Activated T-helper 17 cell treated with anti-CD3 and anti-CD28 coated beads, Interleukin-2, amount 50 U/mL, for 72 hours (primary cell): ENCODE measurements around the gene SENP7. TPM values are rescaled to one million over a fixed set of nuclear protein-coding genes. Genes with fewer than 3 reads are reported as not detected.
A peak's percentile ranks its signal among the peaks of the same experiment; 100 is the strongest.
"Not testable (repeated sequence)": the region's sequence is repeated elsewhere in the genome, so short reads cannot be mapped to it uniquely, and the experiment has no call there.

Experiments used
- ATAC-seq: fragments of 150-1000 bp; cut with Tn5 transposase; replicated peaks from 2 replicates; pipeline ENCODE4 v1.10.0; 2021; ENCODE audit warnings: mild to moderate bottlenecking, moderate library complexity
- H3K27ac Mint-ChIP-seq: one replicate; pipeline ENCODE4 v1.8.0; 2022; ENCODE audit warnings: mixed read lengths
- H3K27me3 Mint-ChIP-seq: one replicate; pipeline ENCODE4 v1.8.0; 2022; ENCODE audit warnings: mixed read lengths
- H3K36me3 Mint-ChIP-seq: one replicate; pipeline ENCODE4 v1.8.0; 2022; ENCODE audit warnings: low read depth, mild to moderate bottlenecking, mixed read lengths
- H3K4me1 Mint-ChIP-seq: one replicate; pipeline ENCODE4 v1.8.0; 2022; ENCODE audit warnings: mixed read lengths
- H3K4me3 Mint-ChIP-seq: one replicate; pipeline ENCODE4 v1.8.0; 2022; ENCODE audit warnings: mild to moderate bottlenecking, mixed read lengths
- H3K9me3 Mint-ChIP-seq: one replicate; pipeline ENCODE4 v1.8.0; 2022; ENCODE audit warnings: mixed read lengths
- total RNA-seq, 2 donors: library from RNA; stranded (reverse); gene quantifications; one replicate each; pipeline ENCODE4 v1.2.3, GENCODE V29; 2022

Gene SENP7
- 10 to 100 TPM; 16.5 to 26.8 TPM for total RNA-seq

DNA sequence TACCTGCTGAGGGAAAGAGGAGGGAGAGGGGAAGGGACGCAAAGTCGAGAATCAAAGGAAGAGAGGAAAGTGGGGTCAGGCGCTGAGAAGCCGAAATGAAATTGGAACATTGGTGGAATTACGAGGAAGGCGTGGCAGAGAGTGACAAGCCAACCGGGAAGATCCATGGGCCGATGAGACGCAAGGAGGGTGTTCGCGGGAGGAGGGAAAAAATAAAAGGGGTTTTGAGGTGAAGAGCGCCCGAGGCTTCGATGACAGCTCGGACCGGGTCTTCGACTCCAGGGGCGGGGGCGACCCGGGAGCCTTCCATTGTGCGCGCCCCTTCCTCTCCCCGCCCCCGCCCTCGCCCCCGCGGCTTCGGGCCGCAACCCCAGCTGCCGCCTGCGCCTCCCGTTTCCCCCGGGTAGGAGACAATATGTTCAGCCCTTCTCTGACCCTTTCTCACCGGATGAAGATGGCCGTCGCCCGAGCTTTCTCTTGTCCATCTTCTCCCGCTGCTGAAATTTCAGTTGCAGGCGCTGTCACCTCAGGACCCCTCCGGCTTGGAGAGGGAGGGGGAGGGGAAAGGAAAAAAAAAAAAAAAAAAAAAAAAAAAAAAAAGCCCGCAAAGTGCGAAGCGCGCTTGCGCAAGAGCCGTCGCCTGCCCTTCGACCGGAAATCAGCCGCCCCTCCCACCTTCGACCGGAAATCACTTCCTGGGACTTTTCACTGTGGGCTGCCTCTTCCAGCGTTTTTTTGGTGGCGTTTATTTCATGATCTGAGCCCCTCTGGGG, at the start of gene SENP7:
SENP7 (minus strand) TSS at position 567 of the 773 bp plus-strand sequence; CDS start at position 485, 82 bp downstream.
- Mint-ChIP-seq H3K27me3 (no peaks in the 10 kb centered on the region), H3K9me3 (no peaks in the 10 kb centered on the region), H3K36me3 (peaks cover 19% of the 10 kb centered on the region), H3K4me3 (peak within 1 kb of the TSS; percentile 100), H3K4me1 (peaks cover 16% of the 10 kb centered on the region), H3K27ac (peak within 1 kb of the TSS; percentile 100)
- ATAC-seq = peak; percentile 64

DNA sequence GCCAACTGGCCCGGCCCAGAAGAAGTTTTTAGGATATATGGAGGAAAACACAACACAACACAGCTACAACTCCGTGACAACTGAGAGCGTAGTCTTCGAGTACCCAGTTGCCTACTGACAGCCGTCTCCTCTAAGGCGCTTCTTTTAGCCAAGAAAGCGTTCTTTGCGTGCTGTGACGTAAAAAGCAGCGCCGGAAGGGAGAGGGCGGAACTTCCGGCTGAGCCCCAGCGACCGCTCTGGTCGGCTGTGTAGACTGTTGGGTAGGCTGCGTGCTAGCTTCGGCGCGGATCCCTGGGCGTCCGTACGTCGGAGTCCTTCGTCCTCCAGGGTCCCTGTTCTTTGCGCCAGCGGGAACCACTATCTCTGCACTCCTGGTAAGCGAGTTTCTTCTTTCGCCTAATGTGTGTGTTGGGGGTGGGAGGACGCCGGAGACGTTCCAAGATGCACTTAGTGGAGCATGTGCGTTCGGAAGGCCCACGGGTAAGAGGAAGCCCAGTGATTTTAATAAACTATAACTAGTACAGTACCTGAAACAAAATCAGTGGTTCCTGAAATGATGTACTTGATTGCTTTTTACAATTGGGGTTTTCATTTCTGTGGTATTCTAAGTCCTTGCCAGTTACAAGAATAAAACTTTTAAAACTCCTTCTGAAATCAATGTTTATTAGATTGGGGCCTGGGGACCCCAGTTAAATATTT, 48.8 kb upstream of the SENP7 start, which contains the start of gene TRMT10C:
TRMT10C (plus strand) TSS at position 239 of the 699 bp plus-strand sequence. CDS start 2,914 bp downstream, outside the sequence.
- H3K9me3 Mint-ChIP-seq = no peaks in the 10 kb centered on the region
- peak within 1 kb of the TSS; percentile 96 for H3K27ac Mint-ChIP-seq
- H3K36me3 Mint-ChIP-seq = peaks cover 53% of the 10 kb centered on the region
- H3K4me3 Mint-ChIP-seq = peak within 1 kb of the TSS; percentile 91
- peaks cover 24% of the 10 kb centered on the region for H3K4me1 Mint-ChIP-seq
- peak; percentile 99 for ATAC-seq
- peaks cover 1% of the 10 kb centered on the region for H3K27me3 Mint-ChIP-seq

GRCh38 chr3:101556064-101556463, 43.1 kb upstream of the SENP7 start:
- Mint-ChIP-seq H3K4me1 (peaks cover 3% of the 10 kb centered on the region), H3K36me3 (no peaks in the 10 kb centered on the region), H3K9me3 (no peaks in the 10 kb centered on the region), H3K27ac (no peak overlapping the region), H3K4me3 (no peak overlapping the region), H3K27me3 (peaks cover 5% of the 10 kb centered on the region)
- no peak for ATAC-seq

GRCh38 chr3:101553381-101553780, 40.4 kb upstream of the SENP7 start:
- not testable (repeated sequence) for H3K4me3 Mint-ChIP-seq, H3K27me3 Mint-ChIP-seq, H3K9me3 Mint-ChIP-seq, ATAC-seq, H3K36me3 Mint-ChIP-seq, H3K27ac Mint-ChIP-seq, H3K4me1 Mint-ChIP-seq

- not testable (repeated sequence) for H3K27ac Mint-ChIP-seq, H3K4me1 Mint-ChIP-seq, H3K4me3 Mint-ChIP-seq, H3K36me3 Mint-ChIP-seq, H3K9me3 Mint-ChIP-seq, H3K27me3 Mint-ChIP-seq, ATAC-seq
Observed at GRCh38 chr3:101551359-101552081, 38.5 kb upstream of the SENP7 start.

GRCh38 chr3:101549473-101549872, 36.5 kb upstream of the SENP7 start:
- ATAC-seq = no peak
- Mint-ChIP-seq H3K4me1 (peaks cover 6% of the 10 kb centered on the region), H3K36me3 (no peaks in the 10 kb centered on the region), H3K27ac (no peak overlapping the region), H3K4me3 (no peak overlapping the region), H3K9me3 (no peaks in the 10 kb centered on the region), H3K27me3 (no peaks in the 10 kb centered on the region)

- ATAC-seq = peak; percentile 23
- Mint-ChIP-seq H3K4me1 (peaks cover 14% of the 10 kb centered on the region), H3K9me3 (no peaks in the 10 kb centered on the region), H3K27ac (peak overlapping the region; percentile 78), H3K4me3 (no peak overlapping the region), H3K36me3 (no peaks in the 10 kb centered on the region), H3K27me3 (no peaks in the 10 kb centered on the region)
Observed at GRCh38 chr3:101548527-101549105, 35.6 kb upstream of the SENP7 start.

DNA sequence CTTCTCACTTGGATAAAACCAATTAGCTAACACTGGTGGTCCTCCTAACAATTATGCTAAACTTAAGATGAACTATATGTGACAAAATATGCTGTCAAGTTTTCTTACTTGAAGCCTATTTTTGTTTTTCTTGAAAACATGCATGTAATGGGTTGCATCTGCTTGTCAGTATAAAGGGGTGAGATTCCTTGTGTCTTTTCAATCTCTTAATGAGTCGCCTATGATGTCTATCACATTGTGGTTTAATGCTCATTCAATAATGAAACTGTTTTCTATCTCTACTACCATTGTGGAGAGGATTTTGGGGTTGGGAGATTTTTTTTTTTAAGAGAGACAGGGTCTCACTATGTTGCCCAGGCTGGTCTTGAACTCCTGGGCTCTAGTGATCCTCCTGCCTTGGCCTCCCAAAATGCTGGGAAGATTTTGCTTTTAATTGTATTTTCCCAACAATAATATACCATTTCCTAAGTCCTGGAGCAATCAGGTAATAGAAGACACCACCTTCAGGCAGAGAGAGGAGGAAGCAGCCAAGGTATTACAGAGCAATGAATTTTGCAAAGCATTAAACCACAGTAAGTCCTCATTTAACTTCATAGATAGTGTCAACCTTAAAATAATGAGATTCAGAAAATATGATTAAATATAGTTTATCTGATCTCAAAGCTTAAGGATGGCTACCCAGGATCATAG, 31.3 kb upstream of the SENP7 start:
- ATAC-seq = peak; percentile 75
- peaks cover 18% of the 10 kb centered on the region for H3K4me1 Mint-ChIP-seq
- H3K4me3 Mint-ChIP-seq = peak overlapping the region; percentile 55
- peak overlapping the region; percentile 85 for H3K27ac Mint-ChIP-seq
- no peaks in the 10 kb centered on the region for H3K27me3 Mint-ChIP-seq
- H3K9me3 Mint-ChIP-seq = peaks cover 4% of the 10 kb centered on the region
- H3K36me3 Mint-ChIP-seq = no peaks in the 10 kb centered on the region

- Mint-ChIP-seq H3K27ac (peak overlapping the region; percentile 73), H3K4me1 (peaks cover 15% of the 10 kb centered on the region), H3K36me3 (no peaks in the 10 kb centered on the region), H3K27me3 (no peaks in the 10 kb centered on the region), H3K4me3 (peak overlapping the region; percentile 57), H3K9me3 (peaks cover 4% of the 10 kb centered on the region)
- ATAC-seq = peak; percentile 79
Observed at GRCh38 chr3:101542957-101543356, 29.9 kb upstream of the SENP7 start.

DNA sequence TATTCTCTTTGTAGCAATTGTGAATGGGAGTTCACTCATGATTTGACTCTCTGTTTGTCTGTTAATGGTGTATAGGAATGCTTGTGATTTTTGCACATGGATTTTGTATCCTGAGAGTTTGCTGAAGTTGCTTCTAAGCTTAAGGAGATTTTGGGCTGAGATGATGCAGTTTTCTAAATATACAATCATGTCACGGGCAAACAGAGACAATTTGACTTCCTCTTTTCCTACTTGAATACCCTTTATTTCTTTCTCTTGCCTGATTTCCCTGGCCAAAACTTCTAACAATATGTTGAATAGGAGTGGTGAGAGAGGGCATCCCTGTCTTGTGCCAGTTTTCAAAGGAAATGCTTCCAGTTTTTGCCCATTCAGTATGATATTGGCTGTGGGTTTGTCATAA, 23.9 kb upstream of the SENP7 start:
- not testable (repeated sequence) for ATAC-seq, H3K27me3 Mint-ChIP-seq, H3K4me3 Mint-ChIP-seq, H3K9me3 Mint-ChIP-seq, H3K27ac Mint-ChIP-seq, H3K4me1 Mint-ChIP-seq, H3K36me3 Mint-ChIP-seq

DNA sequence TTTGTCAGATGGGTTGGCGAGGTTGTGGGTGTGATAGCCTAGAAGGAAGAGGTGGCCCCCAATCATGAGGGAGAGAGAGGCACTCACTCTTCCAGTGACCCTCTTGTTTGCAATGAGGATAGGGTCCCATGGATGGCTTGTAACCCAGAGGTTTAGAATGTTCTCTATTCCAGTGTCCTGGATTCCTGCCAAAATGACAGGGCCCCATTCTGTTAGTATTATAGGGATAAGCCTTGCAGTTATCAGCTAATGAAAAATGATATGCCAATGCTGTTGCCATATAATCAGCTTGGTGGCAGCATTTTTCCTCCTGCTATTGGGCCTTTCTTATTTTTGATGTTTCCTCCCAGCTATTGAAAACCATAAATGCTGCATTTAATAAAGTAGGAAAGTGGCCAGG, 23.3 kb upstream of the SENP7 start:
- Mint-ChIP-seq H3K9me3 (peaks cover 4% of the 10 kb centered on the region), H3K36me3 (no peaks in the 10 kb centered on the region), H3K4me3 (no peak overlapping the region), H3K4me1 (peaks cover 12% of the 10 kb centered on the region), H3K27me3 (no peaks in the 10 kb centered on the region), H3K27ac (no peak overlapping the region)
- ATAC-seq = no peak

DNA sequence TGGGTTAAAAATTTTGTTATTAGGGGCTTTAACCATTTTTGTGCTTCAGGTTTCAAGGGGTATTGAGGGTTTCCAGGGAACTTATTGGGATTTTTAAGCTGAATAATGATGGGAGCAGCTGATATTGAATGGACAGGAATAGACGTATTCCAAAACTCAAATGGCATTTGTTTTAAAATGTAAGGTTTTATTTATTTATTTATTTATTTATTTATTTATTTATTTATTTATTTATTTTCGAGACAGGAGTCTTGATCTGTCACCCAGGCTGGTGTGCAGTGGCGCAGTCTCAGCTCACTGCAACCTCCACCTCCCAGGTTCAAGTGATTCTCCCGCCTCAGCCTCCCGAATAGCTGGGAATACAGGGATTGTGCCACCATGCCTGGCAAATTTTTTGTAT, 22.2 kb upstream of the SENP7 start:
- Mint-ChIP-seq H3K27ac (no peak overlapping the region), H3K9me3 (peaks cover 4% of the 10 kb centered on the region), H3K36me3 (no peaks in the 10 kb centered on the region), H3K4me3 (no peak overlapping the region), H3K4me1 (peaks cover 23% of the 10 kb centered on the region), H3K27me3 (no peaks in the 10 kb centered on the region)
- no peak for ATAC-seq

- Mint-ChIP-seq H3K9me3 (no peaks in the 10 kb centered on the region), H3K4me1 (peaks cover 33% of the 10 kb centered on the region), H3K27ac (no peak overlapping the region), H3K36me3 (no peaks in the 10 kb centered on the region), H3K27me3 (no peaks in the 10 kb centered on the region), H3K4me3 (no peak overlapping the region)
- ATAC-seq = no peak
Observed at GRCh38 chr3:101533603-101533968, 20.6 kb upstream of the SENP7 start.
